Immature natural killer cell (primary cell): ENCODE data around the gene PRKG2. TPM values are rescaled to one million over a fixed set of nuclear protein-coding genes. Genes with fewer than 3 reads are reported as not detected.

Source experiments
- DNase-seq, 3 donors: peaks; one replicate each; pipeline ENCODE4 v3.0.0; 2022; ENCODE audit warnings: mixed read lengths in 1 of 3
- H3K27ac Mint-ChIP-seq, 6 donors: one replicate each; pipeline ENCODE4 v1.8.0; 2020; ENCODE audit warnings: mixed read lengths in 6 of 6, mild to moderate bottlenecking in 5 of 6, inconsistent platforms in 4 of 6, moderate library complexity in 3 of 6
- H3K27me3 Mint-ChIP-seq, 3 donors: one replicate each; pipeline ENCODE4 v1.8.0; 2020 to 2021; ENCODE audit warnings: low read depth in 3 of 3, mild to moderate bottlenecking in 3 of 3, mixed read lengths in 3 of 3, moderate library complexity in 3 of 3, inconsistent platforms in 1 of 3
- H3K36me3 Mint-ChIP-seq, 3 donors: one replicate each; pipeline ENCODE4 v1.8.0; 2020; ENCODE audit warnings: mixed read lengths in 3 of 3, inconsistent platforms in 2 of 3, mild to moderate bottlenecking in 2 of 3
- H3K4me1 Mint-ChIP-seq, 2 donors: one replicate each; pipeline ENCODE4 v1.8.0; 2020; ENCODE audit warnings: inconsistent platforms in 2 of 2, mild to moderate bottlenecking in 2 of 2, mixed read lengths in 2 of 2, moderate library complexity in 1 of 2
- H3K4me3 Mint-ChIP-seq, 5 donors: one replicate each; pipeline ENCODE4 v1.8.0; 2020; ENCODE audit warnings: mild to moderate bottlenecking in 5 of 5, mixed read lengths in 5 of 5, inconsistent platforms in 3 of 5, moderate library complexity in 3 of 5
- H3K9me3 Mint-ChIP-seq, 6 donors: one replicate each; pipeline ENCODE4 v1.8.0; 2020; ENCODE audit warnings: mild to moderate bottlenecking in 6 of 6, mixed read lengths in 6 of 6, inconsistent platforms in 4 of 6, moderate library complexity in 3 of 6
- polyA plus RNA-seq, 3 donors: library from polyadenylated mRNA; unstranded; fragments of 300-500 nt; fragmentation: Illumina TruSeq; gene quantifications; one replicate each; pipeline ENCODE4 v1.2.3, GENCODE V29; 2021

The PRKG2 gene
- polyA plus RNA-seq, 3 donors from 2014 or later: 0.62 to 0.76 TPM; not detected in 1

DNA sequence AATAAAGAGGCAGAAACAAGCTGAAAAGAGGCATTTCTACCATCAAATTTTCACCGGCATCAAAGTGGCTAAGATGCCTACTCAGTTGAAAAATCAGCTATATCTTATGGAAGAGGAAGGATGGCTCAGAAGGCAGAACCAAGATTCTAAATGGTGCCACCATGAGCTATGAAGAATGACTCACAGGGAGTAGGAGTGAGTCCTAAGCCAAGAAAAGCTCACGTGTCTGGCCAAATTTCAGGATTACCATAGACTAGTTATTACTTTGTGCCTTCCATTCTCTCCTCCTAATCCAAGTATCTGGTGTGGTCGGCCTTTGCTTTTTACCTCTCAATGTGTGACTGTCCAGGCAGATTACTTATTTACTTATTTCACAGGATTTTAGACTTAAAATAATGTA is 129.7 kb downstream of the PRKG2 start:
- Mint-ChIP-seq H3K9me3 (peaks cover 0 to 2% (median 0%) of the 10 kb centered on the region in 6 donors), H3K27ac (no peak overlapping the region), H3K4me1 (no peaks in the 10 kb centered on the region), H3K4me3 (no peak overlapping the region), H3K27me3 (peaks cover 2 to 3% (median 3%) of the 10 kb centered on the region in 3 donors), H3K36me3 (no peaks in the 10 kb centered on the region)
- no peak for DNase-seq

DNA sequence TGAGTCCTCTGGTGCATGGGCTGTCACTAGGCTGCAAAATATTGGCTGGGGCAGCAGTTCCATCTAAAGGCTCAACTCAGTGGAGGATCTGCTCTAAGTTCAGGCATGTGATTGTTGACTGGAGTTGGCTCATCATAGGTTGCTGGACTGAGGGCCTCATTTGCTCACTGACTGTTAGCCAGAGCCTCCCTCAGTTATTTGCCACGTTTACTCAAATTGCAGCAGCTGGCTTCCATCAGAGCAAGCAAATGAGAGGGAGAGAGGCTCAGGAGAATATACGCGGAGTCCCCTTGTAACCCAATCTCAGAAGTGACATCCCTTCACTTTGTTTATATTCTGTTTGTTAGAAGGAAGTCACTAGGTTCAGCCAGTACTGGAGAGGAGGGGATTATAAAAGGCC is 130.4 kb downstream of the PRKG2 start:
- DNase-seq: no peak
- Mint-ChIP-seq H3K36me3 (no peaks in the 10 kb centered on the region), H3K9me3 (peaks cover 0 to 2% (median 0%) of the 10 kb centered on the region in 6 donors), H3K27me3 (peaks cover 3% of the 10 kb centered on the region in 3 donors), H3K4me3 (no peak overlapping the region), H3K27ac (no peak overlapping the region), H3K4me1 (no peaks in the 10 kb centered on the region)

DNA sequence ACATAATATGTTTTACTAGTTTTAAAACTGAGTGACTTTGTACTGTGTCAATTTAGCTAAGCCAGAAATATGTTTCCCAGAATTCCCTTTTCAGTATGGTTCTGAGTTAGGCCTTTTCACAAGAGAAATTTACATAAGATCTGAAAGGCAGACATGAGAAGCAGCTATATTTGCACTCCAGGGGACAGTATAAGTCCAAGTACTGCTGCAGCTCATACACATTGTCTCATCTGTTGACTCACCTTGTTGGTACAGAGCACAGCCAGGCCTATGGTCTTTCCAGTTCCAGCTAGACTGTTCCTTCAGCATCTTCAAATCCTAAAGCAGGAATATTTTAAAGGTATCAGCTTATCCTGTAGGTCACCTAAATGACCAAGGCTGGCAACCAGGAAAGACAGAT is 131.0 kb downstream of the PRKG2 start:
- no peak overlapping the region for H3K4me3 Mint-ChIP-seq
- no peaks in the 10 kb centered on the region for H3K36me3 Mint-ChIP-seq
- no peak overlapping the region for H3K27ac Mint-ChIP-seq
- DNase-seq: no peak
- H3K9me3 Mint-ChIP-seq: peaks cover 0 to 2% (median 0%) of the 10 kb centered on the region in 6 donors
- H3K27me3 Mint-ChIP-seq: peaks cover 3% of the 10 kb centered on the region in 3 donors
- H3K4me1 Mint-ChIP-seq: no peaks in the 10 kb centered on the region

DNA sequence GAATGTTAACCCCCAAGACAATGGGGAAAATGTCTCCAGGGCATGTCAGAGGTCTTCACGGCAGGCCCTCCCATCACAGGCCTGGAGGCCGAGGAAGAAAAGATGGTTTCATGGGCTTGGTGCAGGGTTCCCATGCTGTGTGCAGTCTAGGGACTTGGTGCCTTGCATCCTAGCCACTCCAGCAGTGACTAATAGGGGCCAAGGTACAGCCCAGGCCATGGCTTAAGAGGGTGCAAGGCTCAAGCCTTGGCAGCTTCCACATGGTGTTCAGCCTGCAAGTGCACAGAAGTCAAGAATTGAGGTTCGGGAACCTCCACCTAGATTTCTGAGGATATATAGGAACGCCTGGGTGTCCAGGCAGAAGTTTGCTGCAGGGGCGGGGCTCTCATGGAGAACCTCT is 133.9 kb downstream of the PRKG2 start:
- no peak for DNase-seq
- H3K4me3 Mint-ChIP-seq: no peak overlapping the region
- H3K27me3 Mint-ChIP-seq: peaks cover 3 to 4% (median 3%) of the 10 kb centered on the region in 3 donors
- H3K36me3 Mint-ChIP-seq: no peaks in the 10 kb centered on the region
- peaks cover 0 to 2% (median 0%) of the 10 kb centered on the region in 6 donors for H3K9me3 Mint-ChIP-seq
- H3K27ac Mint-ChIP-seq: no peak overlapping the region
- no peaks in the 10 kb centered on the region for H3K4me1 Mint-ChIP-seq

DNA sequence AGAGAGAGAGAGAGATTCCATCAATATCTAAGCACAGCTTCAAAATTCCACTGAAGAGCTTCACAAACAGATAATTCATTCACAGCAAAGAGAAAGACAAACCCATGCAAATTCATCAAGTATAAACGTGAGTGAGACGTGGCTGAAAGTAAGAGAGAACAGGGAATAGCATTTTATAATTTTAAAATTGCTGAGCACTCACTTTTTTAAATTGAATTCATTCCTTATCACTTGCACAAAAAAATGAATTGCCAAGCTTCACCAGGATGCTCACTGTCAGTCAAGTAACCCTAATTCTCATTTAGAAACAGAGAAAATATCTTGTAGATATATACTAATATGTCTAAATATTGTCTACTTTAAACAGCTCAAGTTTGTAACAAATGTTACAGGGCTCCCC is 144.0 kb downstream of the PRKG2 start:
- Mint-ChIP-seq H3K36me3 (no peaks in the 10 kb centered on the region), H3K4me3 (no peak overlapping the region), H3K4me1 (no peaks in the 10 kb centered on the region), H3K27me3 (no peaks in the 10 kb centered on the region), H3K27ac (no peak overlapping the region), H3K9me3 (peaks cover 0 to 2% (median 0%) of the 10 kb centered on the region in 6 donors)
- DNase-seq: no peak

DNA sequence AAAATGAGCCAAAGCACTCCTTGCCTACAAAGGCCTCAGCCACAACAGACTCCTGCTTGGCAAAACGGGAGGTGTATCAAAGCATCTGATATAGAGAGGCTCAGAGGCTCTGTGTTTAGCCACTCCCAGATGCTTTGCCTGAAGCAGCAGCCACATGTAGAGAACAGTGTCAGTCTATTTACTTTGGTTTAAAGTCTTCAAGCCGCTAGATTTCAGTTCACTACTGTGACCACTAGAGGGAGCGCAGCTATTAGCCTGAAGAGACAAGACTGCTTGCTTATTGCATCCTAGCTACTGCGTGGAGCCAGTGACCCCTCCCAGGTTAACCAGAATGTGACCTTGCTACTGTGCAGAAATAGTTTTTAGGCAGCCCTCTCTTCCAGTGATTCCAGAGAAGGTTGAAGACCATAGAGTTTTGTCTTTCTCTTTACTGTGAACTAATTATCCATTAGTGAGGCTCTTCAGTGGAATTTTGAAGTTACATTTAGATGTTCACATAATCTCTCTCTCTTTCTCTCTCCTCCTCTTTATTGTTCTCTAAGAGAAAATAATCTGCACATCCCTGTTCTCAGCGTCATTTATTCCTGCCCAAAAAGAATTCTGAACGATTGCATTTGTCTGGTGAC is 145.2 kb downstream of the PRKG2 start:
- Mint-ChIP-seq H3K4me1 (no peaks in the 10 kb centered on the region), H3K36me3 (no peaks in the 10 kb centered on the region), H3K9me3 (peaks cover 0 to 3% (median 0%) of the 10 kb centered on the region in 6 donors), H3K27me3 (peaks cover 0 to 2% (median 0%) of the 10 kb centered on the region in 3 donors), H3K4me3 (no peak overlapping the region), H3K27ac (no peak overlapping the region)
- DNase-seq: peak; percentile 35 to 54 (median 49)

DNA sequence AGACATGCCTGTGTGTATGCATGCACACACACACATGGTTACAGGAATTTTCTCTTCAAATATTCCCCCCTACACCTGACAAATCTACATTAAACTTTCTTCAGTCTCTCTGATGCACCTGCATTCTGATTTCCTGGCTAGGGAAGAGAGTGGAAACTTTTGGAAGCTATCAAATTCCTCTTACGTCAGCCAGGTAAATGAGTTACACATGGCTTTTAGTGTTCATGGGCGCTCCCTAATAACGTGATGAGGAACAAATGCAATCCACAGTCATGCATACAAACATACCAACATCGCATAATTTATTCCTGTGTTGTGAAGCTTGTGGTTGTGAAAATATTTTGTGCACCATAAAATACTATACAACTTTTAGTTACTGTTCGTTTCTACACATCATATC is 149.6 kb downstream of the PRKG2 start:
- Mint-ChIP-seq H3K9me3 (peaks cover 0 to 1% (median 0%) of the 10 kb centered on the region in 6 donors), H3K4me1 (no peaks in the 10 kb centered on the region), H3K4me3 (no peak overlapping the region), H3K36me3 (no peaks in the 10 kb centered on the region), H3K27me3 (peaks cover 0 to 2% (median 0%) of the 10 kb centered on the region in 3 donors), H3K27ac (no peak overlapping the region)
- DNase-seq: no peak

DNA sequence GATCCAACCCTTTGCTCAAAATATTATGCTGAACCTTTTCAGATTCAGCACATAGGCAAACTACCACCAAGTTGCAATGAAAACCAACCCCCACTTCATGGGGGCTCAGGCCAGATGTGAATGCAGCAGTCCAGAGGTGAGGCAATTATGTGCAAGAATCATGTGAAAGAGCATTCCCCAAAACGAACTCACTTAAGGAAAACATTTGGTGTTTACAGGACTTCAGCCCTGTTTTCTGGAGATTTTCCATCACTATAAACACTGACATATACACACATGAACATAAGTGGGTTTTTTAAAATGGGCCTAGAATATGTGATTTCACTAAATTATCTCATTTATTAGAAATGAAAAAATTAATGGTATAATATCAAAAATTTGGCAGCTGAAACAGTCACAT is 153.0 kb downstream of the PRKG2 start:
- Mint-ChIP-seq H3K36me3 (no peaks in the 10 kb centered on the region), H3K9me3 (peaks cover 0 to 1% (median 0%) of the 10 kb centered on the region in 6 donors), H3K27ac (no peak overlapping the region), H3K4me1 (no peaks in the 10 kb centered on the region), H3K4me3 (no peak overlapping the region), H3K27me3 (peaks cover 0 to 2% (median 0%) of the 10 kb centered on the region in 3 donors)
- DNase-seq: no peak

DNA sequence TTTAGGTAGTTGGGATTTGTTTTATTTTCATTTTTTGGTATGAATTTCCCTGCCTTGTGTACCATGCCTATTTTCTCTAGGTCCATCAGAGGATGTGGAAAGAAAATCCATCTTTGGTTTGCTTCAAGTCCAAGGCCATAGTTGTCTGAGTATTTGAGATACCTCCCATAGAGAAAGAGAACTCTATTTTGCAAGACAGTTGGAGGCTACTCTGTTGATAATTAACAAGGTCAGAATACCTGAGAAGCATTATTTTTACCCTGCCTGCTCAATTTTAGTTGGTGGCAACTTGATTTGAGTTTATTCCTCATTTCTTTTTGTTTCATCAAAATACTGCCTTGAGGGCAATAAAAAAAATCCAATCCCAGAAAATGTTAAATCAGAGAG is 153.7 kb downstream of the PRKG2 start:
- peaks cover 0 to 1% (median 0%) of the 10 kb centered on the region in 6 donors for H3K9me3 Mint-ChIP-seq

DNA sequence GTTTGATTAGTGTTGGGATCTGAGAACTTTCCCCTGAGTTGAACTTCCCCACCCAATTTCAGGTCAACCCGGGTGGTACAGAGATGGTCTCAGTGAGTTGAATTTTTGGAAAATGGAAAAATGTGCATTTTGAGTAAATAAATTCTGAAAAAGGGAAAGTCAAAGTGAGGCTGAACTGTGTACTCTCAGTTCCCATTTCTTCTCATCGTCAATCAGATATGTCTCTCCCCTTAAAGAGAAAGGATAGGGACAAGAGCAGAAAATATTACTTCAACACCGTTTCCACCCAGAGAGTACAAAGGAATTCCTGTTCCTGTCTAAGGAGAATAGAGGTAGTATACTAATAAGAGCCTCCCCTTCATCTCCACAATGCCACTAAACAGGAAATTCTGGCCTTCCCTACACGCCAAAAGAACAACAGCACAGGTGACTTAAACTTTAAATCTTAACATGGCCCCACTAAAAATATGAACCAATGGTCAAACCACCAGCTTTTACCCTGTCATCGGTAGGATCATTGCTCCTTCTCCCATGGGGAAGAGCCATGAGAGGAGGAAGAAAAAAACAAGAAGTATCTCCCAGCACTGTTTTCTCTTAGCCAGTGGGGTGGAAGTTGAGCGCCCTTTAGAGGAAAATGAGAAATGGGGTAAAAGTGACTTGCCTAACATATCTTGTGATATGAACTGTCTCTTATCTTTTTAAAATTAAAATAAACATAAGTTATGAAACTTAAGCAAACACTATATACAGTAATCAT is 154.3 kb downstream of the PRKG2 start:
- Mint-ChIP-seq H3K27me3 (peaks cover 0 to 2% (median 0%) of the 10 kb centered on the region in 3 donors), H3K4me1 (no peaks in the 10 kb centered on the region), H3K4me3 (no peak overlapping the region), H3K27ac (no peak overlapping the region), H3K36me3 (no peaks in the 10 kb centered on the region), H3K9me3 (peaks cover 0 to 1% (median 0%) of the 10 kb centered on the region in 6 donors)
- DNase-seq: no peak

More for the DNA sequence above, 153.7 kb downstream of the PRKG2 start:
- Mint-ChIP-seq H3K4me1 (no peaks in the 10 kb centered on the region), H3K27me3 (peaks cover 0 to 2% (median 0%) of the 10 kb centered on the region in 3 donors), H3K36me3 (no peaks in the 10 kb centered on the region), H3K27ac (no peak overlapping the region), H3K4me3 (no peak overlapping the region)
- DNase-seq: no peak

DNA sequence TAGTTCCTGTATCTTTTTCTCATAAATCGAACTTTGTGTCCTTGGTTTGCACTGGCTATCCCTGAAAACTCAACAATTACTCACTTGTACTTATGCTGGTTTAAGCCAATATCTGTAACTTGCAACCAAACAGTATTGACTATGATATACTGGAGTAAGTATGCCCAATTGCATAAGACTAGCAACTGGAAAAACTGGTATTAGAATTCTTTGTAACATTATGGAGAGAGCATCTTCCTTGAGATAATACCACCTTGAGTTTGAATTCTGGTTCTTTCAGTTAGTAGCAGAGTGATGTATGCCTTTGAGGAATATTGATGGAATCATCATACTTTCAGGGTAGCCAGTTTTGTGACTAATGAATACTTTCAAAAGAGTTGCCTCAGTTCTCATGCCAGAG is 156.4 kb downstream of the PRKG2 start:
- Mint-ChIP-seq H3K27me3 (no peaks in the 10 kb centered on the region), H3K4me1 (no peaks in the 10 kb centered on the region), H3K27ac (no peak overlapping the region), H3K4me3 (no peak overlapping the region), H3K9me3 (no peaks in the 10 kb centered on the region), H3K36me3 (no peaks in the 10 kb centered on the region)
- no peak for DNase-seq

DNA sequence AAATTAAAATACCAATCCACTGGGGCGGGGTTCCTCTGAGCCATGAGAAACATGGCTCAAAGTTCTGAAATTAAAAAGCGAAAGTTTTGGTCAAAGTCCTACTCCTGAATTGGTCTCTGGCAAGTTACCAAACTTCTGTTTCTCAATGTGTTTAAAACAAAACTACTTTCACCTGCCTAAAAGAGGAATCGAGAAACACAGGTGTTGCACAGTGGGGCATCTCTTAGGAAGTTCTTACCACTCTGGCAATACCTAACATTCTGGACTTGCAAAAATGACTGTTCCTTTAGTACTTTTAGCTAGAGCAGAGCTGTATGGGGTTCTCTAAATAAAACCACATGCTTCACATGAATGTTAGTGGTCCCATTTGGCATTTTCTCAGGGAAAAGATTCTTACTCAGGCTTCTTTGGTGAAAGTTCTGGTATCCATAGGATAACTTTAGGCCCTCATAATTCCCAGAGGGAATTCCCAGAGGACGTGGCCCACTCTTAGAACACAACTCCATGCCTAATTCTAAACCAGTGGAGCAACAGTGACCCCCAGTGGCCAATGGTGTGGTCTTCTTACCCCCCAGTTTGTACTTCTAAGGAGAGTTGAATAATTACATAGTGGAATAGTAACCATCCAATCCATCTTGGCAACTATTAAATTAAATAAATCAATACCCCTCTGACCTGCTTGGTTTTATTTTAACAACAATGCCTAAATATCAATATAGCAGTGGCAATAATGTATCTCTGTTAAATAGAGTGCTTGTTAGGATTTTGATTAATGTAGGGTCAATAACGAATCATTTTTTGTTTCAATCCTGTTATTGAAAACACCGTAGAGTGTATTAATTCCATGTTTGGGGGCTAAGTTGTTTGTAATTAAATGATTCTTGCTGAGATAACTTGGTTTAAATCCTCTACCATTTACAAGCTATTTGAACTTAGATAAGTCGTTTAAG is 162.6 kb downstream of the PRKG2 start:
- Mint-ChIP-seq H3K27me3 (peaks cover 0 to 1% (median 1%) of the 10 kb centered on the region in 3 donors), H3K9me3 (no peaks in the 10 kb centered on the region), H3K4me3 (no peak overlapping the region), H3K27ac (no peak overlapping the region), H3K4me1 (no peaks in the 10 kb centered on the region), H3K36me3 (no peaks in the 10 kb centered on the region)
- DNase-seq: peak; percentile 28 to 37 (median 28)

DNA sequence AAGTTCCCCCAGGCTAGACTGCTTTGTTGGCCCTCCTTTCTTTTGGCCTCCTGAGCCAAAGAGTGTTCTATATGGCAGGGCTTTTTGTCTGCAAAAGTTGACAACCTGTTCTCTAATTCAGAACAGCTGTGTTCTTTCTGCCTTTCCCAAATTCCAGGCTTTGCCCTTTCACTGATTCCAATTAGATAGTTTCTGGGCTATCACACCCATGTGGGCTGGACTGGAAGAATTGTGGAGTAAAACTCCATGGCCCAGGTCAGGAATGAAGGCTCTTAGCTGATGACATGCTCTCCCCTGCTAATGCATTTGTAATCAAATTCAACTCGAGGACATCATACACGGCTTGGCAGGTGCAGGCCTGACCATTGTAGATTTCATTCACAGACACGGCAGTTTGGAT is 165.1 kb downstream of the PRKG2 start:
- Mint-ChIP-seq H3K27me3 (peaks cover 2 to 9% (median 6%) of the 10 kb centered on the region in 3 donors), H3K9me3 (no peaks in the 10 kb centered on the region), H3K27ac (no peak overlapping the region), H3K36me3 (no peaks in the 10 kb centered on the region), H3K4me1 (no peaks in the 10 kb centered on the region), H3K4me3 (no peak overlapping the region)
- no peak for DNase-seq

DNA sequence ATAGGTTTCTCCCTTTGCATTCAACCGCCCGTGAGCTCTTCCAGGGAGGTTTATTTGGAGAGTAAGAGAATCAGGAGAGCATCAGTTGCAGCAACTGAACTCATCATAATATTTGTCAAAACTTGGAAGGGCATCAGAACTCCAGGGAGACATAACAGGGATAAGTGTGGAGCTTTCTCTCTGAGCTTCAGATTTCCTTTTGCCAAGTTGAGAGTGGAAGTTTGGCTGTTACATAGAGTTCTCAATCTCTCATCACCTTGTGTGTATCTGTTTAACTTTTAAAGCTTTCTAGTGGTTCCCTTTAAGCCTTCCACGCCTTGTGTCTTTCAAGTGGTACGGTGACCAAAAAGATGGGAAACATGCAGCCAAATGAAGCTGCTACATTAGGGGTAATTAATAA is 165.7 kb downstream of the PRKG2 start:
- Mint-ChIP-seq H3K4me3 (no peak overlapping the region), H3K27ac (no peak overlapping the region), H3K36me3 (no peaks in the 10 kb centered on the region), H3K4me1 (no peaks in the 10 kb centered on the region), H3K9me3 (no peaks in the 10 kb centered on the region), H3K27me3 (peaks cover 2 to 11% (median 9%) of the 10 kb centered on the region in 3 donors)
- DNase-seq: no peak
